GM12801 (cell line): ENCODE data around the gene OSBP2.

Experiments
- TF ChIP-seq, protein P1 (sequence below): IDR thresholded peaks from one replicate; pipeline ENCODE4 v1.5.1; 2011; ENCODE audit warnings: control low read depth; ENCODE audit not compliant: insufficient read length; ENCODE audit errors: extremely low read depth

OSBP2 gene

DNA sequence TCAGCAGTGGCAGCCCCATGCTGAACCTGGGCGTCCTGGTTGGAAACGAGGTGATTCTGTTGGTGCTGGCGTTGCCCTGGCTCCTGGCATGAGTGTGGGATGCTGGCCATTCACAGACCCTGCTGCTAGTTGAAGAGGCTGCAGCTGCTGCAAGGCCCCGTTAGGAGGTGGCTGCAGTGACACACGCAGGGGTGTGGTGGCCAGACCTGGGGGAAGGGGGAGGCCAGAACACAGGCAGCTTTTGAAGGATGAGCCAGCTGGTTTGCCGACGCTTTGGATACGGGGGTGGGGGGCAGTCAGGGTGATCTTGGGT, 196.7 kb downstream of the OSBP2 start:
- TF ChIP-seq, protein P1, sequence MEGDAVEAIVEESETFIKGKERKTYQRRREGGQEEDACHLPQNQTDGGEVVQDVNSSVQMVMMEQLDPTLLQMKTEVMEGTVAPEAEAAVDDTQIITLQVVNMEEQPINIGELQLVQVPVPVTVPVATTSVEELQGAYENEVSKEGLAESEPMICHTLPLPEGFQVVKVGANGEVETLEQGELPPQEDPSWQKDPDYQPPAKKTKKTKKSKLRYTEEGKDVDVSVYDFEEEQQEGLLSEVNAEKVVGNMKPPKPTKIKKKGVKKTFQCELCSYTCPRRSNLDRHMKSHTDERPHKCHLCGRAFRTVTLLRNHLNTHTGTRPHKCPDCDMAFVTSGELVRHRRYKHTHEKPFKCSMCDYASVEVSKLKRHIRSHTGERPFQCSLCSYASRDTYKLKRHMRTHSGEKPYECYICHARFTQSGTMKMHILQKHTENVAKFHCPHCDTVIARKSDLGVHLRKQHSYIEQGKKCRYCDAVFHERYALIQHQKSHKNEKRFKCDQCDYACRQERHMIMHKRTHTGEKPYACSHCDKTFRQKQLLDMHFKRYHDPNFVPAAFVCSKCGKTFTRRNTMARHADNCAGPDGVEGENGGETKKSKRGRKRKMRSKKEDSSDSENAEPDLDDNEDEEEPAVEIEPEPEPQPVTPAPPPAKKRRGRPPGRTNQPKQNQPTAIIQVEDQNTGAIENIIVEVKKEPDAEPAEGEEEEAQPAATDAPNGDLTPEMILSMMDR = no peak

DNA sequence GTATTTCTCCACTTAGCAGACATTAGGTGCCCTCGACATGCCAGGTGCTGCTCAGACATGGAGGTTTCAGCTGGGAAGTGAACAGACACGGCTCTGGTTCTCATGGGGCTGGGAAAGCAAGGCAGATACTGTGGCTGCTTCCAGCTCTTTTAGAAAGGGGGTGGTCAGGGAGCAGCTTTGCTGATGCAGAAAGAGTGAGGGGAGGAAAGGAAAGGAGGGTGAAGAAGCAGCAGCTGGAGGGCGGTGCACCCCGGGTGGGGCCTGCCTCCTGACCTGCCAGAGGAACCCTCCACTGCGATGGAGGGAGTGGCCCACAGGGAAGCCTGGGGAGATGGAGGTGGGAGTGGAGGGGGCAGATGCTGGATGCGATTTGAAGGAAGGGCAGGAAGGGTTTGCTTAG, 197.1 kb downstream of the OSBP2 start:
- TF ChIP-seq, protein P1 = no peak

DNA sequence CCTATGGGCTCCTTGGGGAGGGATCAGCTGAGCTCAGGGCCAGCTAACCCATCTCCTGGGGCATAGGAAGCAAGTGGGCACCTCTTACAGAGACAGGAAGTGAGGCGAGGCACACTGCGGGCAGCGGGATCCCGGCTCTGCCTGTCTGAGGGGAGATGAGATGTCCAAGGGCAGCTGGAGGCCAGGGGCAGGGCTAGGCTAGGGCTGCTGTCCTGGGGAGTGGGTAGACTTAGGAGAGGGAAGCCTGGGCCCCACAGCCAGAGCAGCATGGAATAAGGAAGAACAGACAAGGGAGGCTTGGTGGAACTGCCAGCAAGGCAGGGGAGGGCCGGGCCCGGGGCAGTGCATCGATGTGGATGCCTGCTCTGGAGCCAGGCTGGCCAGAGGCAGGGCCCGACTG, 197.6 kb downstream of the OSBP2 start:
- TF ChIP-seq, protein P1 = no peak

DNA sequence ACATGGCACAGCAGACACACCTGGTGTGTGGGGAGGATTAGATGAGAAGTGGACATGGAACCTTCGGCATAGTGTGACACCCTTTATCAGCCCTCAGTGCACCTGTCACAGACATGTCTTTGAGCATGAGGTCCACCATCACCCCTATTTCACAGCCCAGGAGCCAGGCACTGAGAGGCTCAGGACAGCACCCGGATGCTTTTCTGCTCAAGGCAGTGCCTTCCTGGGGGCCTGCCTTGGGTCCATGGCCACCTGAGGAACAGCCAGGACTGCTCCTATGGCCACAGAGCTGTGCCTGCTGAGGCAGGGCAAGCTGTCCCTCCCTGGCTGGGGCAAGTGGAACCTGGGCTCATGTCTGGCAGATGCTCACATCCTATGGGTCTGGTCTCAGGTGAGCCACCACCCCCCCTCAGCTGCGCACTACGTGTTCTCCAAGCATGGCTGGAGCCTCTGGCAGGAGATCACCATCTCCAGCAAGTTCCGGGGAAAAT, 198.1 kb downstream of the OSBP2 start:
- TF ChIP-seq, protein P1 = no peak

DNA sequence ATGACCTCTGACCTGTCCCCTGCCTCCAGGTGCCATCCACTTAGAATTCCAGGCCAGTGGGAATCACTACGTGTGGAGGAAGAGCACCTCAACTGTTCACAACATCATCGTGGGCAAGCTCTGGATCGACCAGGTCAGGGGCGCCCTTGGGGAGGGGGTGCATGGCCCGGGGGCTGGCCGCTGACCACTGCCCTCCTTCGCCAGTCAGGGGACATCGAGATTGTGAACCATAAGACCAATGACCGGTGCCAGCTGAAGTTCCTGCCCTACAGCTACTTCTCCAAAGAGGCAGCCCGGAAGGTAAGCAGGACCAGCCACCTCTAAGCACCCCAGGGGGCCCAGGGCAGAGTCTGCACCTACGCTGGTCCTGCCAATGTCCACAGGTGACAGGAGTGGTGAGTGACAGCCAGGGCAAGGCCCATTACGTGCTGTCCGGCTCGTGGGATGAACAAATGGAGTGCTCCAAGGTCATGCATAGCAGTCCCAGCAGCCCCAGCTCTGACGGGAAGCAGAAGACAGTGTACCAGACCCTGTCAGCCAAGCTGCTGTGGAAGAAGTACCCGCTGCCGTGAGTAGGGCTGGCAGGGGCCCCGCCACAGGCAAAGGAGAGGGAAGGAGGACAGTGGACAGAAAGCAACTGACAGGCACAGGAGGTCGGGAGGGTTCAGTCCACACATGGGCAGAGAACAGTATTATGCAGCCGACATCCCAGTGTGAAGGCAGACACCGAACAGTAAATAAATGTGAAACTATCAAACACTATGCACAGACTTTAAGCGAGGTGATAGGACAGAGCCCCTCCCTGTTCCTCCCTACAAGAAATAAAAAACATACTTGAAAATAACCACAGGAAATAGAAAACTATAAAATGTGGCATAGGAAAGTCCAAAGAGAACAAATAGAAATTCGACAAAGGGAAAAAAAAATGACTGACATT, 199.0 kb downstream of the OSBP2 start:
- TF ChIP-seq, protein P1 = no peak

DNA sequence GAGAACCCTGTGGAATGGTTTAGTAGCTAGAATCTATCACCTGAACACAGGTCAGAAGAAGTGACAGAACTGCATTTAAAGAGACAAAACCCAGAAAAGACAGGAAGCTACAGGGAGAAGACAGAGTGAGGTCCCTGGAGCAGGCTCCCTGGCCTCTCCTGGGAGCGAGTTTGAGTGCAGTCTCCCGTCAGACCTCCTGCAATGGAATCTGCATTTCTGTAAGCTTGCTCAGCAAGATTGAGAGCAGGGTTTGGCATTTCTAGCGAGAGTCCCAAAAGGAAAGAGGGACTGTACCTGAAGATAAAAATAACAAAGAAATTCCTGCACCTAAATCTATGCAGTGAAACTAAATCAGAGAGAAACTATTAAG, 199.7 kb downstream of the OSBP2 start:
- TF ChIP-seq, protein P1 = no peak

DNA sequence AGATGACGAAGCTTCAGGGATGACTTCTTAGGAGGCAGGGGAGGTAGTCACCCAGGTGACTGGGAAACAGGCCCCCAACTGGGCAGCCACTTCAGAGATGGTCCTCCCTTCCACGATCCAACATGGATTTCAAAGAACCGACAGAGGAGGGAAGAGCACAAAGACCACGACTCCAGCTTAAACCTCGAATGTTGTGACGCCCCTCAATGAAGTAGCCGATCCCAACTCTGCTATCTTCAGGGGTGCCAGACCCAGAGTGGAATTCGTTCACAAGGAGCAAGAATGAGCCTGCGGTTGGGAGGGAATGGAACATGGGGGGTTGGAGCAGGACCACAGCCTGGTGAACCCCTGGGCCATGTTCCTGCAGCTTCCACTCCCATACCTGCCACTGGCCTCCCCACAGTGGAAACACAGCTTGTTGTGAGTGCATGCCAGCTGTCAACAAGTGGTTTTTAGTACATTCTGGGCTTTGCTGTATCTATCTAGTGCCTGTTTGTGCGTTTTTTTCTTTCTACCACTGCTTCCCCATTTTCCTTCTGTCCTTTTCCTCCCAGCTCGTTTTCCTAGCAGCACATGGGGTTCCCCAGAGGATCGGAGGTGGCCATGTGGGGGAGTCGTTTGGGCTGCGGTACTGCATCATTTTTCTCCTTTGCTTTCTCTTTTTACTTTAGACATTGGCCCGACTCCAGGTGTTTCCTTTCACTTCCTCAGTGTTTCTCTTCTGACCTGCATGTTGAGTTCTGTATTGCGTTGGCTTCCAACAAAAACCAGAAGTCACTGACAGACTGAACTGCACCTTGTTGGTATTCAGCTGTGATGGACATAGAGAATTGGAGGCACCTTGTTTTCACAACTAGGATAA, 208.1 kb downstream of the OSBP2 start:
- TF ChIP-seq, protein P1 = no peak
